ENCODE data around the gene ABCC11.

DNA sequence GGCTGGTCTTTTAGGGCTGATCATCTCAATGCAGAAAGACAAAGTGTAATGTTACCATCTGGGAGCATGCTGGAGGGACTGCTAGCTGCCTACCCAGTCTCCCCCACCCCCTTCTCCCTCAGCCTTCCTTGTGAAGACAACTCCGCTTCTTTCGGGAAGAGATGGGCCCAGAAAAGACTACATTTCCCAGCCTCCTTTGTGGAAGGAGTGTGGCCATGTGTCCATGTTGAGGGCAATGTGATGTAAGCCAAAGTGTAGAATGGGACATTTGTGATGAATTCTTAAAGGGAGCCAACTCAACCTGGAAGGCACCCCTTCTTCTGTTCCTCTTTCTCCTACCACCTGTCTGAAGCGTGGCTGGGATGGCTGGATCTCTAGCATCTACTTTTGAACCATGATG, 107.8 kb downstream of the ABCC11 start:
- TF ChIP-seq POLR2AphosphoS5 (IDR thresholded peaks at IDR 0.05) = no peak
- no peak for TF ChIP-seq POLR2A (IDR thresholded peaks at IDR 0.05)
- TF ChIP-seq, protein P1, sequence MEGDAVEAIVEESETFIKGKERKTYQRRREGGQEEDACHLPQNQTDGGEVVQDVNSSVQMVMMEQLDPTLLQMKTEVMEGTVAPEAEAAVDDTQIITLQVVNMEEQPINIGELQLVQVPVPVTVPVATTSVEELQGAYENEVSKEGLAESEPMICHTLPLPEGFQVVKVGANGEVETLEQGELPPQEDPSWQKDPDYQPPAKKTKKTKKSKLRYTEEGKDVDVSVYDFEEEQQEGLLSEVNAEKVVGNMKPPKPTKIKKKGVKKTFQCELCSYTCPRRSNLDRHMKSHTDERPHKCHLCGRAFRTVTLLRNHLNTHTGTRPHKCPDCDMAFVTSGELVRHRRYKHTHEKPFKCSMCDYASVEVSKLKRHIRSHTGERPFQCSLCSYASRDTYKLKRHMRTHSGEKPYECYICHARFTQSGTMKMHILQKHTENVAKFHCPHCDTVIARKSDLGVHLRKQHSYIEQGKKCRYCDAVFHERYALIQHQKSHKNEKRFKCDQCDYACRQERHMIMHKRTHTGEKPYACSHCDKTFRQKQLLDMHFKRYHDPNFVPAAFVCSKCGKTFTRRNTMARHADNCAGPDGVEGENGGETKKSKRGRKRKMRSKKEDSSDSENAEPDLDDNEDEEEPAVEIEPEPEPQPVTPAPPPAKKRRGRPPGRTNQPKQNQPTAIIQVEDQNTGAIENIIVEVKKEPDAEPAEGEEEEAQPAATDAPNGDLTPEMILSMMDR (IDR thresholded peaks at IDR 0.05) = no peak
- TF ChIP-seq EP300 (IDR thresholded peaks at IDR 0.05) = no peak

Measured in suprapubic skin (tissue), 4 donors.